Endothelial cell of umbilical vein (primary cell): ENCODE results near the gene KCNK1. TPM values are rescaled to one million over a fixed set of nuclear protein-coding genes. Genes with fewer than 3 reads are reported as not detected.
"Not testable (repeated sequence)": the region's sequence is repeated elsewhere in the genome, so short reads cannot be mapped to it uniquely, and the experiment has no call there.

Experiments
- BruUV-seq: library from RNA; stranded (reverse); fragments of 400-500 nt; replicated peaks from 2 replicates; lab custom pipeline; 2021; lab: Mats Ljungman, UMichigan
- CTCF ChIA-PET: fragments of 300-600, 350-600 bp; sonication (Branson Sonifier 250); formaldehyde crosslinking; loops from one replicate; lab custom pipeline; 2021; ENCODE audit warnings: antibody characterized with exemption, inconsistent platforms; lab: Charles Lee
- POLR2A ChIA-PET: fragments of 300-600, 350-600 bp; sonication (Branson Sonifier 250); formaldehyde crosslinking; loops from one replicate; lab custom pipeline; 2021; ENCODE audit warnings: antibody characterized with exemption, inconsistent platforms; lab: Charles Lee
- DNase-seq: peaks from one replicate; pipeline ENCODE4 v3.0.0-alpha.2; 2011; ENCODE audit warnings: low read depth, low spot score
- FAIRE-seq: peaks from 2 replicates; lab custom pipeline; 2011; peaks lifted over from hg19 to GRCh38; lab: Jason Lieb, UNC
- H2AFZ ChIP-seq: 2 replicates; pipeline ENCODE4 v1.6.0; 2012; ENCODE audit warnings: low read depth, low read length, control low read depth, inconsistent platforms
- H3K27ac ChIP-seq: 2 replicates; pipeline ENCODE4 v1.5.1; 2011; ENCODE audit warnings: low read depth, mild to moderate bottlenecking, control low read depth, low read length, moderate library complexity; ENCODE audit not compliant: insufficient read depth
- H3K27me3 ChIP-seq, 2 experiments: 2 replicates each; pipeline versions ENCODE4 v1.6.0 to v1.6.1; 2011; ENCODE audit warnings: low read length in 2 of 2, mixed read lengths in 1 of 2; ENCODE audit not compliant: control insufficient read depth in 2 of 2, insufficient read depth in 2 of 2
- H3K36me3 ChIP-seq, 2 experiments: 2 replicates in 1 of 2; 3 replicates in 1 of 2; pipeline ENCODE4 v1.5.1; 2011; ENCODE audit warnings: low read length in 2 of 2, mild to moderate bottlenecking in 1 of 2, moderate library complexity in 1 of 2; ENCODE audit not compliant: control insufficient read depth in 2 of 2, insufficient read depth in 2 of 2; ENCODE audit errors: extremely low read depth in 1 of 2
- H3K4me1 ChIP-seq: 3 replicates; pipeline ENCODE4 v1.5.1; 2011; ENCODE audit warnings: mild to moderate bottlenecking, low read length; ENCODE audit not compliant: control insufficient read depth, insufficient read depth; ENCODE audit errors: extremely low read depth
- H3K4me2 ChIP-seq: 2 replicates; pipeline ENCODE4 v1.6.1; 2011; ENCODE audit warnings: low read length, control low read depth, mixed read lengths; ENCODE audit not compliant: insufficient read depth
- H3K4me3 ChIP-seq, 3 experiments: fragments of 200-600 bp in 1 of 3; sonication (generic), shearing (Covaris generic) in 1 of 3; replicated peaks in 1 of 3; 2 replicates each; pipeline ENCODE4 v1.5.1; 2011 to 2016; ENCODE audit warnings: control low read depth in 3 of 3, low read length in 3 of 3, mild to moderate bottlenecking in 2 of 3, inconsistent platforms in 1 of 3, low read depth in 1 of 3, moderate library complexity in 1 of 3; ENCODE audit not compliant: insufficient read depth in 1 of 3
- H3K79me2 ChIP-seq: 2 replicates; pipeline ENCODE4 v1.6.0; 2012; ENCODE audit warnings: low read length, inconsistent platforms; ENCODE audit not compliant: control insufficient read depth, insufficient read depth
- H3K9ac ChIP-seq: replicated peaks from 2 replicates; pipeline ENCODE3; 2011; ENCODE audit warnings: low read length, control low read depth; ENCODE audit not compliant: insufficient read depth; ENCODE audit errors: extremely low read depth
- H3K9me1 ChIP-seq: replicated peaks from 3 replicates; pipeline ENCODE4 v1.6.0; 2011; ENCODE audit warnings: mild to moderate bottlenecking, low read length; ENCODE audit not compliant: control insufficient read depth, insufficient read depth; ENCODE audit errors: extremely low read depth
- H3K9me3 ChIP-seq: replicated peaks from 2 replicates; pipeline ENCODE4 v1.5.1; 2012; ENCODE audit warnings: low read length, inconsistent platforms; ENCODE audit not compliant: control insufficient read depth, insufficient read depth
- H4K20me1 ChIP-seq: replicated peaks from 2 replicates; pipeline ENCODE3; 2011; ENCODE audit warnings: mild to moderate bottlenecking, low read length; ENCODE audit not compliant: control insufficient read depth, insufficient read depth; ENCODE audit errors: extremely low read depth
- EZH2 ChIP-seq: IDR thresholded peaks from 2 replicates; pipeline ENCODE4 v1.6.1; 2012; ENCODE audit warnings: borderline replicate concordance, low read depth, mild to moderate bottlenecking, moderate library complexity, low read length, inconsistent platforms; ENCODE audit not compliant: severe bottlenecking
- FOS ChIP-seq: IDR thresholded peaks from 2 replicates; pipeline ENCODE4 v1.6.1; 2011; ENCODE audit warnings: mild to moderate bottlenecking, low read length, moderate library complexity, borderline replicate concordance; ENCODE audit not compliant: insufficient read depth
- GATA2 ChIP-seq: IDR thresholded peaks from 2 replicates; pipeline ENCODE4 v1.7.0; 2011; ENCODE audit warnings: low read depth, mild to moderate bottlenecking, moderate library complexity, mixed read lengths, low read length; ENCODE audit not compliant: insufficient read length, insufficient read depth
- JUN ChIP-seq: IDR thresholded peaks from 2 replicates; pipeline ENCODE4 v1.6.1; 2011; ENCODE audit warnings: borderline replicate concordance, low read depth; ENCODE audit not compliant: insufficient read length, insufficient read depth
- MYC ChIP-seq: IDR thresholded peaks from one replicate; pipeline ENCODE4 v1.6.1; 2011; ENCODE audit warnings: mild to moderate bottlenecking, low read depth, low read length
- POLR2A ChIP-seq: IDR thresholded peaks from 2 replicates; pipeline ENCODE4 v1.6.1; 2012; ENCODE audit warnings: low read depth, mild to moderate bottlenecking, control low read depth, low read length
- POLR2AphosphoS5 ChIP-seq: IDR thresholded peaks from 2 replicates; pipeline ENCODE4 v1.6.1; 2012; ENCODE audit warnings: low read depth, mild to moderate bottlenecking, control low read depth, low read length, moderate library complexity; ENCODE audit not compliant: insufficient read depth
- dilution Hi-C: fragments of 300-500 bp; cut with MboI; formaldehyde crosslinking; loops from one replicate; pipeline ENCODE4 v1.15.0; 2019; ENCODE audit warnings: low sequenced_read_pairs; ENCODE audit not compliant: extremely low pct_ligation_motif_present
- intact Hi-C: fragments of 100-400 bp; cut with micrococcal nuclease; formaldehyde crosslinking; loops from one replicate; pipeline ENCODE4 v1.10.0; 2022
- polyA plus RNA-seq, 4 experiments: library from polyadenylated mRNA; depleted of rRNA in 3 of 4; stranded (reverse) in 3 of 4; unstranded in 1 of 4; fragments of >200 nt; gene quantifications; 2 replicates each; pipeline versions ENCODE4 v1.2.1 to v1.2.3, GENCODE V29; 2011 to 2012; ENCODE audit warnings: missing spikeins in 1 of 4
- total RNA-seq: library from RNA; stranded (reverse); gene quantifications from 2 replicates; pipeline ENCODE4 v1.2.3, GENCODE V29; 2021
- TF ChIP-seq, protein P1 (sequence below), 2 donors: IDR thresholded peaks; 1 replicate in 1 of 2; 2 replicates in 1 of 2; pipeline ENCODE4 v1.5.1; 2011; ENCODE audit warnings: low read length in 2 of 2, mild to moderate bottlenecking in 2 of 2, moderate library complexity in 2 of 2, control low read depth in 1 of 2, inconsistent platforms in 1 of 2, low read depth in 1 of 2; ENCODE audit not compliant: insufficient read depth in 1 of 2; ENCODE audit errors: extremely low read depth in 1 of 2
- TF ChIP-seq, protein P2 (sequence below): IDR thresholded peaks from 2 replicates; pipeline ENCODE4 v1.6.1; 2011; ENCODE audit not compliant: insufficient read depth, insufficient read length

The KCNK1 gene
- total and polyA plus RNA-seq, 2 donors (not counting 3 experiments of a cell fraction or from before 2014, with no cell fraction given) = 0.83 to 2.8 TPM

GRCh38 chr1:233668725-233669294 is 54.9 kb downstream of the KCNK1 start:
- dilution Hi-C loops (no loop called here), intact Hi-C loops (no loop called here)
- no peaks in the 10 kb centered on the region for H3K36me3 ChIP-seq
- no peak for TF ChIP-seq JUN
- TF ChIP-seq GATA2 = no peak
- TF ChIP-seq FOS = no peak
- TF ChIP-seq EZH2 = no peak
- TF ChIP-seq MYC = no peak
- TF ChIP-seq POLR2AphosphoS5 = no peak
- no peak for TF ChIP-seq POLR2A
- TF ChIP-seq, protein P1, sequence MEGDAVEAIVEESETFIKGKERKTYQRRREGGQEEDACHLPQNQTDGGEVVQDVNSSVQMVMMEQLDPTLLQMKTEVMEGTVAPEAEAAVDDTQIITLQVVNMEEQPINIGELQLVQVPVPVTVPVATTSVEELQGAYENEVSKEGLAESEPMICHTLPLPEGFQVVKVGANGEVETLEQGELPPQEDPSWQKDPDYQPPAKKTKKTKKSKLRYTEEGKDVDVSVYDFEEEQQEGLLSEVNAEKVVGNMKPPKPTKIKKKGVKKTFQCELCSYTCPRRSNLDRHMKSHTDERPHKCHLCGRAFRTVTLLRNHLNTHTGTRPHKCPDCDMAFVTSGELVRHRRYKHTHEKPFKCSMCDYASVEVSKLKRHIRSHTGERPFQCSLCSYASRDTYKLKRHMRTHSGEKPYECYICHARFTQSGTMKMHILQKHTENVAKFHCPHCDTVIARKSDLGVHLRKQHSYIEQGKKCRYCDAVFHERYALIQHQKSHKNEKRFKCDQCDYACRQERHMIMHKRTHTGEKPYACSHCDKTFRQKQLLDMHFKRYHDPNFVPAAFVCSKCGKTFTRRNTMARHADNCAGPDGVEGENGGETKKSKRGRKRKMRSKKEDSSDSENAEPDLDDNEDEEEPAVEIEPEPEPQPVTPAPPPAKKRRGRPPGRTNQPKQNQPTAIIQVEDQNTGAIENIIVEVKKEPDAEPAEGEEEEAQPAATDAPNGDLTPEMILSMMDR (IDR thresholded peaks at IDR 0.05; ENCODE audit: extremely low read depth in 1 of 2, insufficient read depth in 1 of 2, low read depth in 1 of 2, low read length in 2 of 2) = no peak
- TF ChIP-seq, protein P2, sequence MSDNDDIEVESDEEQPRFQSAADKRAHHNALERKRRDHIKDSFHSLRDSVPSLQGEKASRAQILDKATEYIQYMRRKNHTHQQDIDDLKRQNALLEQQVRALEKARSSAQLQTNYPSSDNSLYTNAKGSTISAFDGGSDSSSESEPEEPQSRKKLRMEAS = no peak
- FAIRE-seq = no peak
- H4K20me1 ChIP-seq = no peaks in the 10 kb centered on the region
- no peaks in the 10 kb centered on the region for H3K27me3 ChIP-seq
- CTCF ChIA-PET = no interaction called here
- no peak overlapping the region for H3K27ac ChIP-seq
- H3K9me3 ChIP-seq = no peaks in the 10 kb centered on the region
- H3K4me3 ChIP-seq = no peak overlapping the region
- H2AFZ ChIP-seq = no peak overlapping the region
- no peak overlapping the region for H3K4me2 ChIP-seq
- H3K79me2 ChIP-seq = no peaks in the 10 kb centered on the region
- H3K9ac ChIP-seq = no peak overlapping the region
- POLR2A ChIA-PET = no interaction called here
- peak; percentile 3 for DNase-seq
- no TSS peak for BruUV-seq
- H3K9me1 ChIP-seq = no peaks in the 10 kb centered on the region
- no peaks in the 10 kb centered on the region for H3K4me1 ChIP-seq

- H3K9ac ChIP-seq, H2AFZ ChIP-seq, BruUV-seq, H3K27ac ChIP-seq, H3K9me1 ChIP-seq, H3K27me3 ChIP-seq, H3K4me1 ChIP-seq, DNase-seq, FAIRE-seq, H3K4me3 ChIP-seq, CTCF ChIA-PET, dilution Hi-C loops, H3K36me3 ChIP-seq, H3K9me3 ChIP-seq, H4K20me1 ChIP-seq, POLR2A ChIA-PET, H3K79me2 ChIP-seq, intact Hi-C loops, H3K4me2 ChIP-seq: not testable (repeated sequence)
Observed at GRCh38 chr1:233670363-233670762, 56.5 kb downstream of the KCNK1 start.
